GM18505 (cell line): Measurements from ENCODE around the gene MAP3K6.
A peak's percentile ranks its signal among the peaks of the same experiment; 100 is the strongest.

Source experiments
- ATAC-seq: cut with Tn5 transposase; IDR thresholded peaks from one replicate; pipeline ENCODE4 v1.9.1; 2021; ENCODE audit not compliant: unreplicated experiment
- POLR2A ChIP-seq: IDR thresholded peaks from 4 replicates; pipeline ENCODE4 v1.6.1; 2011; ENCODE audit warnings: borderline replicate concordance; ENCODE audit not compliant: insufficient read depth, insufficient read length; ENCODE audit errors: extremely low read depth

Gene MAP3K6

DNA sequence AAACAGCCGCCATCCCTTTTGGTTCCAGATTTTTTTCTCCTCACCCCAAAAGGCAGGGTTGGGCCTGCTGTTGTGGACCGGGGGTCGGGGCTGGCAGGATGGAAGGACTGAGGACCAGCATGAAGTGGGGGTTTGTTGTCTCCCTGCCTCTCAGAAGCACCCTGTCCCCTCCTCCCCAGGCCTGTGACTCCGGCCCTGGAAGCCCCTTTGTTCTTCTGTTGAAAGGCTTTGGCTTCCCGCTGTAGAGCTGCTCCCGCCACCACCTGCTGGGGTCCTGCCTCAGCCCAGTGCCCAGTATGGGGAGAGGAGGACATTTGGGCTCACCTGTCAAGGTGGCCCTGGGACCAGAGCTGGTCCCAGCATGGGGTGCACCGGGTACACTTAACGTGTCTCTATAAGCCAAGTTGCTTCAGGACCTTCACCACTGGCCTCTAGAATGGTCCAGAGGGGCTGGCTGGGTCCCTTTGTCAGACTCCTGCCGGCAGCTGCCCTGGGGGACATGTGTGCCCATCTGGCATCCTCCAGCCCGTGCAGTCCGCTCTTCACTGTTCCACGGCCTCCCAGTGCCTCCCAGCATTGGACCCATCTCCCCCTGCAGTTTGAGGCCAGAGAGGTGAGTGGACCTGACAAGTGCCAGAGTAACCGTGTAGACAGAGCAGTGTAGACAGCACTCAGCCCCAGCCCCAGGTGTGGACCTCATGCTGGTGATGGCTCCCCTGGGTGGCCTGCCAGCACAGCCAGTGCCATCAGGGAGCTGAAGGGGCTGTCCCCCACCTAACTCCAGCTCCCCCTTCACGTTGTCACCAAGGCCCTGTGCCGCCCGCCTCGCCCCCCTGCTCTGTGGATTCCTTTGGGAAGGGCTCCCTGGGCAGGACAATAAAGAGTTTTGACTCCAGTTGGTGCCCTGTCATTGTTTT is 31.0 kb downstream of the MAP3K6 start:
- ATAC-seq = no peak
- no peak for TF ChIP-seq POLR2A

DNA sequence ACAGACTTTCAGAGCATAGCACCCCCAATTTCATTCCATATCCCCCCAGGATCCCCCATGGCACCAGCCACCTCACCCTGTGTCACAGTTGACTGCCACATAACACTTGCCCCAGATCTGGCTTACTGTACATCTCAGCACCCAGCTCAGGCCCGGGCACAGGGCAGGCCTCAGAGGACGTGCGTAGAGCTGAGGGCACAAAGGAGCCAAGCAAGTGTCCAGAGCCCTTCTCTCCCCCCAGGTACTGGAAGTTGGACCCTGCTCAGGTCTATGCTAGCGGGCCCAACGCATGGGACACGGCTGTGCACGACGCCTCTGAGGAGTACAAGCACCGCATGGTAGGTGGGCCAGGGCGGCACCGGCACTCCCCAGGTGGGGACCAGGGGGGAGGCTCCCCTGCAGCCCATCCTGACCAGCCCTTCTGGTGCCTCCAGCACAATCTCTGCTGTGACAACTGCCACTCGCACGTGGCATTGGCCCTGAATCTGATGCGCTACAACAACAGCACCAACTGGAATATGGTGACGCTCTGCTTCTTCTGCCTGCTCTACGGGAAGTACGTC is 33.0 kb downstream of the MAP3K6 start:
- TF ChIP-seq POLR2A = no peak
- ATAC-seq = no peak

DNA sequence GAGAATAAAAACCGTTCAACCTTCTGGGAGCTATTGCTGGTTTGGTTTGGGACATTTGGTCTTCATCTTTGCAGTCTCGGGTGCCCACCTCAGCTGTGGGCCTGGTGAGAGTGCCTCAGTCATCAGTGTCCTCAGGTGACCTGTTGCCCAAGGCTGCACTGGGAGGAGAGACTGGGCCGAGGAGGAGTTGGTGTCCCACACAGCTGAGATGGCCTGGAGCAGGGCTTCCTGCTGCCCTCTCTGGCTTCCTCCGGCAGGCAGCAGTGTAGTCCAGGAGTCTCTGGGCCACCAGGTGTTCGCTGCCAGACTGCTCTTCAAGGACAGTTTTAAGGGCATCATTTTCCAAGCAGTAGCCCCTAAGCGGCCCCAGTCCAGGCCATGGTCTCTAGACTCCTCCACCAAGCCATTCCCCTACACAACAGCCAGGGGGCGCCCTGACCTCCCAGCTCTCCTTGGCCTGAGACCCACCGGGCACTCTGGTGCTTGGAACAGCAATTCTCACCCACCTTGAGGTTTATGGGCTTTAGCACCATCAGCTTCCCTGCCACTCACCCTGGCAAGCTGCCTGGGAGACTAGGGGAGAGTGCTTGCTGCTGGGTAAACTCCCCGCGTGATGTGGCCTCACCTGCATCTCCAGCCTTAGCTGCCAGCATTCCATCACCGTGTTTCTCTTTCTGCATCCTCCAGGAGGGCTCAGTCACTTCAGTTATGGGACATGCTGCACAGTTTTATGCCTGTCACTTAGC is 34.1 kb downstream of the MAP3K6 start:
- ATAC-seq = no peak
- no peak for TF ChIP-seq POLR2A

DNA sequence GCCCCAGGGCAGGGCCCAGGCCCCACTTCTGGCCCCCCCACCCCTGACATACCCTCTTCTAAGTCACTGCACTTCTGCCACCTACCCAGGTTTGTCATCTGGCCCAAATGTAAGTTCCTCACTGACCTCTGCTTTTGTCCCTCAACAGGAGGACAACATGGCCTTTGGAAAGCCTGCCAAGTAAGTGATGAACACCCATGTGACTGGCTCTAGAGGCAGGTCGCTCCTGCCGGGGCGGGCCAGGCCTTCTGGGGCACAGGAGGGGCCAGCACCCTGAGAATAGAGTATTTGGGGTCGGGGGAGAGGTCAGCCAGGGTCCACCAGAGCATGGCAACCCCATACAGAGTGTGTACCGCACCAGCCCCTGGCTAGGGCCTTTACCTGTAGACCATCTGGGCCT is 34.8 kb downstream of the MAP3K6 start:
- ATAC-seq = no peak
- no peak for TF ChIP-seq POLR2A

DNA sequence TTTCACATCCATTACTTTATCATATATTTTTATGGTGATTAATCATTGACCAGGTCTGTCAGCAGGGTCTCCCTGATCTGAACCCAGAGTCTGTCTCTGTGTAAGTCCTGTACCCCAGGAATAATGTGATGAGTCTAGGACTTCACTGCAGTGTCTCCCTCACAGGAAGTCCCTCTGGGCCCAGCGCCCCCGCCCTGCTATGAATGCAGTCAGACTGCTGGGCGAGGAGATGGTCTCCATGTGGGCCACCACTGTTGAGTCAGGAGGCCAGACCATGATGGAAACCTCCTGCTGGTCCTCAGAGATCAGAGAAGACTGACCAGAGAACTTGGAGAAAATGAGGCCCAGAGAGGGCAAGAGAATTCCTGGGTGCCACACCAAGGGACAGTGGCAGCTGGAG is 35.3 kb downstream of the MAP3K6 start:
- ATAC-seq = no peak
- TF ChIP-seq POLR2A = no peak

DNA sequence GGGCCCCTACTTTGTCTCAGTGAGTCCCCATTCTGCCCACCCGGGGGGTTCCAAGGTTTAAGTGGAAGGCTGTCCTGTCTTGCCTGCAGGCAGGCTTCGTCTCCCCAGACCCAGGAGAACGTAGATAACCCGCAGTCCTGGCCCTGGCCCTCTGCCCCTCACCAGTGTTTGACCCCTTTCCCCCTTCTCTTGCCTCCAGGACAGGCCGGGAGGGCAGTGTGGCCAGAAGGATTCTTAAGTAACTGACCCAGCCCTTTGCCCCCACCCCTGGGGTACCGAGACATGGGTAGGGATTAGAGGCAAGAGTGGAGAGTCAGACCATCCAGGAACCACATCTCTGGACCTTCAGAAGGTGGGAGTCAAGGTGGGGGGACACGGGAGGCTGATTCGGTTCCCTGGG is 36.0 kb downstream of the MAP3K6 start:
- no peak for TF ChIP-seq POLR2A
- ATAC-seq = no peak

DNA sequence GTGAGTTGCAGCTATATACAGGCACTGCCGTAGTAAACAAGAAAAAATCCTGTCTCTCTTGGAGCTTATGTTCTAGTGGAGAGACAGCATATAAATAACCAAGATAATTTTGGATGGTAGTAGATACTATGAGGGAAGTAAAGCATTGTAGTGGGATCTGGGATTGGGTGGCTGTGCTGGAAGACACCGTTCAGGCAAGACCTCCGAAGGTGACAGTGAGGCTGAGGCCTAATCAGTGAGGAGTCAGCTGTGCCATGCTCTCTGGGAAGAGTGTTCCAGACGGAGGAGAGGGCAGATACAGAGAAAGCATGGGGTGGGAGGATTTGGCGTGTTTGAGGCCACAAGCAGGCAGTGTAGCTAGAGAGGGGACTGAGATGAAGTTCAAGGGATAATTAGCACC is 38.8 kb downstream of the MAP3K6 start:
- no peak for ATAC-seq
- TF ChIP-seq POLR2A = no peak

DNA sequence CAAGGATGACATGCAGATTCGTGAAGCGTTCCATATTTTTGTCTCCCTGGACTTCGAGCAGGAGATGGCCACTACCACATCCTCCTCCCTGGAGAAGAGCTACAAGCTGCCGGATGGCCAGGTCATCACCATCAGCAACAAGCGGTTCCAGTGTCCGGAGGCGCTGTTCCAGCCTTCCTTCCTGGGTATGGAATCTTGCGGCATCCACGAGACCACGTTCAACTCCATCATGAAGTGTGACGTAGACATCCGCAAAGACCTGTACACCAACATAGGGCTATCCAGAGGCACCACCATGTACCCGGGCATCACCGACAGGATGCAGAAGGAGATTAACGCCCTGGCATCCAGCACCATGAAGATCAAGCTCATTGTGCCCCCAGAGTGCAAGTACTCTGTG is 41.5 kb downstream of the MAP3K6 start:
- no peak for ATAC-seq
- no peak for TF ChIP-seq POLR2A

DNA sequence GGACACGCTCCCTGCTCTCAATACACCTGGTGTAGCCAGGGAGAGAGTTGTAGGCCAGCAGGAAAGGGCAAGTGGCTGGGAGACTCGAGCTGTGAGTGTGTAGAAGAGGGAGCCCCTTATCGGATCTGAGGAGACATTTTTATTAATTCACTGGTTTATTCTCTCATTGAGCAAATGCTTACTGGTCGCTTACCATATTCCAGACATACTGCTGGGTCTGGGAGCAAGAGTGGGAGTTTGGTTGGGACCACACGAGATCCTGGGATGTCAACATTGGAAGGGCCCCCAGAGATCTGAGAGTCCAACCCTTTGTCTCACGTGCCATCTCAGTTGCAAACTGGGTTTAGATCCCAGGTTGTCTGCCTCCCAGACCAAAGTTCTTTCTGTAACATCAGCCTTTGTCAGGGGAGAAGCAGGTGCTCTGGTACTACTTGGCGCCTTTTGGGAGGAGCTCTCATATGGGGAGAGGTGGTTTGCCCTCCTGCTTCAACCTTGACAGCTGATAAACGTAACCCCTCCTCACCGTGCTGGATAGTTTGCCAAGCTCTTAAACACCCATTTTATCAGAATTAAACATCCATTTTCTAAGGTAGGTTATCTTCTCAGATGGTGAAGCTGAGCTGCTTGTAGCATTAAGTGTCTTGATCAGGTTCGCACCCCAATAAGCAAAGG is 44.1 kb downstream of the MAP3K6 start:
- ATAC-seq = no peak
- TF ChIP-seq POLR2A = no peak

DNA sequence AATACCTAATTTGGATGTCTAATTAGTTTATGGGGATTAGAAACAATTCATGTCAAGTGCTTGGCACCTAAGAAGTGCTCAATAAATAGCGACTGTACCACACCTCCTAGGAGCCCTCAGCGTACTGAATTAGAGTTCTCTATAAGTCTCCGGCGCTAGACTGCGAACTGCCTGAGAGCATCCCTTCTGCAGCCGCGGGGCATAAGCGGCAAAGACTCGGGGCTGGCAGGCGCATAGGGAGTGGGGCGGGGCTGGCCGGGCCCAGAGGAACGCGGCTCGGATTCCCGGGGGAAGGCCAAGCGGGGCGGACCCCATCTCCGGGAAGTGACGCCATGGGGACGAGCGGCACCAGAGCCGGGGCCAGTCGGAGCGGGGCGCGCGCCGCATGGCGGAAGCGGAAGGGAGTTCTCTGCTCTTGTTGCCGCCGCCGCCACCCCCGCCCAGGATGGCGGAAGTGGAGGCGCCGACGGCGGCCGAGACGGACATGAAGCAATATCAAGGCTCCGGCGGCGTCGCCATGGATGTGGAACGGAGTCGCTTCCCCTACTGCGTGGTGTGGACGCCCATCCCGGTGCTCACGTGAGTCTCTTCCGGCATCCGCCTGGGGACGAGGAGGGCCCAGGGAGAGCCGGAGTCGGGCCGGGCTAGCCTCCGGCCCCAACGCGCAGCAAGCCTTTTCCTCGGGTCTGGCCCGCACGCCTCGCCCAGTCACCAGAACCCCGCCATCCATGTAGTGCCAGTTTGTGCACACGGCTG is 44.8 kb downstream of the MAP3K6 start, which contains the start of gene TMEM222:
Gene TMEM222, plus strand, starts transcription at position 351 of the 756 bp plus-strand sequence. Its CDS starts 35 bp downstream, at position 386.
- peak; percentile 92 for ATAC-seq
- peak; percentile 92 for TF ChIP-seq POLR2A

DNA sequence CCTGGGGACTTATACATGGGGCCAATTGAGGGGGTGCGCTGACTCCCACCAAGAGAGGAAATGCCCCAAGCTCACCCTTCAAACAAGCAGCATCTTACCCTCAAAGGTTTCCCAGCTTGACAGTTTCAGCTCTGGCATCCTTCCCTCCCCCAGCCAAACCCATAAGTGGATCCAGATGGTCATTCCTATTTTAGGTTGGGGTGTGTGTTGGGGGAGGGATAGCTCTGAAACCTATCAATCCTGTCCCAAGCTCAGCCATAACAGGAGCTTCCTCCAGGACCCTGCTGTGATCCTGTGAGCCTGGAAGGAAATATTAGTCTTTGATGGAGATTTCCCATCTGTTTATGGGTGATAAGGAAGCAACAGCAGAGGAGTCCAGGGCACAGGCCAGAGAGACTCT is 48.2 kb downstream of the MAP3K6 start:
- TF ChIP-seq POLR2A = no peak

DNA sequence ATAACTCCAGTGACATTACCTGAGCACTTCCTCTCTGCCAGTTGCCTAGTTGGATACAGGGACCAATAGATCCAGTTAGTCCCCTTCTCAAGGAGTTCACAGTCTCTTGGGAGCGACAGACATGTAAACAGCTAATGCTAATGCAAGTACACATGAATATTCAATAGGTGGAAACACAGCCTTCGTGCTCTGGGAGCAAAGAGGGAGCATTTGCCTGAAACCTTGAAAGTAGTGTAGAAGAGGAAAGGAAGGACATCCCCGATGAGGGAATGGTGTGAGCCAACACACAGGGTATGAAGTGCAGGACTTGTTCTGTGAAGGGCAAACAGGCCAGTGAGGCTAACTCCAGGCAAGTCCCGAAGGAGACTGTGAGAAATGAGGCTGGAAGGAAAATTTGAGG is 48.6 kb downstream of the MAP3K6 start:
- no peak for ATAC-seq
- TF ChIP-seq POLR2A = no peak

More for the DNA sequence above, 48.2 kb downstream of the MAP3K6 start:
- ATAC-seq = no peak

DNA sequence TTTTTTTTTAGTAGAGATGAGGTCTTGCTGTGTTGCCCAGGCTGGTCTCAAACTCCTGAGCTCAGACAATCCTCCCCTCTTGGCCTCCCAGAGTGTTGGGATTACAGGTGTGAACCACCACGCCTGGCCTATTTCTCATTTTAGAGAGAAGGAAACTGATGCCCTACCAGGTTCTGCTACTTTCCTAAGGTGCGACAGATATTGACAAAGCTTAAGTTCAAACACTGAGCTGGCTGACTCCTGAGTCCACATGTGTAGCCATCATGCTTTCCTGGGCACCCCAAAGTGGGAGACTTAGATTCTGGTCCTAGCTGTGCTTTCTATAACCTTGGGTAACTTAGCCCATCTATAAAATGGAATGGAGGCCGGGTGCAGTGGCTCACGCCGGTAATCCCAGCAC is 49.9 kb downstream of the MAP3K6 start:
- TF ChIP-seq POLR2A = no peak
- ATAC-seq = no peak

DNA sequence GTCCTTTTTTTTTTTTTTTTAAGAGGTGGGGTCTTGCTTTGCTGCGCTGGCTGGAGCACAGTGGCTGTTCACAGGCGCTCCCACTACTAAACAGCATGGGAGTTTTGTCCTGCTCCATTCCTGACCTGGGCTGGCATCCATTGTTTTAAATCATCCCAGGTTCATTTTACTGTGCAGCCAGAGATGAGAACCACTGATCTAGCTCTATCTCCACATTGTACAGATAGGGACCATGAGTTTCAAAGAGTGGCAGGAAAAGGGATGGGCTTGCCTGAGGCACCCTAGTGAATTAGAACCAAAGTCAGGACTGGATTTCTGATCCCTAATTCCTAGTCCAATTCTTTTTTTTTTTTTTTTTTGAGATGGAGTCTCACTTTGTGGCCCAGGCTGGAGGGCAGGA is 52.0 kb downstream of the MAP3K6 start:
- ATAC-seq = no peak
- TF ChIP-seq POLR2A = no peak
